ENCODE data around the gene EXOSC9.

DNA sequence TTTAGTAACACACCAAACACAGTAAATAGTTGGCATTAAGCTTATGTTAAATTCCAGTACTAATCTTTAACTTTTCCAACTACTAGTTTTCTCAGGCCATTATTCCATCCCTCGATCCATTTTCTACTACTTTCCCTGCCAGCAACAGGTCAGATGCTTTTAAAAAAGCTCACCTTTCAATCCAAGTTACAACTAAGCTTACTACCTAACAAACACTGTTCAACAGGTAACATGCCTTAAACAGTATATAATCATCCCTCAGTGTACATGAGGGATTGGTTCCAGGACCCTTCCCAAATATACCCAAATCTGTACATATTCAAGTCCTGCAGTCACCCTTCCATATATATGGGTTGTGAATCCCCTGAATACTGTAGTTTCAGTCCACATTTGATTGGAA, 17.1 kb downstream of the EXOSC9 start:
- no peak for TF ChIP-seq EZH2 (IDR thresholded peaks at IDR 0.05; ENCODE audit: insufficient read depth, poor library complexity, severe bottlenecking)
- TF ChIP-seq EZH2phosphoT487 (IDR thresholded peaks at IDR 0.05; ENCODE audit: insufficient read depth, low read depth), result no peak

All from GM23248 (cell line).